GM23248 (cell line): Measurements from ENCODE around the gene PTPN18. TPM values are rescaled to one million over a fixed set of nuclear protein-coding genes. Genes with fewer than 3 reads are reported as not detected.

Source experiments
- DNase-seq: peaks from one replicate; pipeline ENCODE4 v3.0.0-alpha.2; 2015
- H2AFZ ChIP-seq: fragments of 200-600 bp; sonication (generic); 2 replicates; pipeline ENCODE4 v1.6.1; 2016; ENCODE audit warnings: antibody characterized with exemption
- H3F3A ChIP-seq: fragments of 200-600 bp; sonication (generic); 2 replicates; pipeline ENCODE4 v1.6.1; 2016; ENCODE audit warnings: mild to moderate bottlenecking, antibody characterized with exemption, mixed run types; ENCODE audit not compliant: insufficient read depth
- H3K27ac ChIP-seq: fragments of 200-600 bp; sonication (generic); 2 replicates; pipeline ENCODE4 v1.5.1; 2016; ENCODE audit warnings: mild to moderate bottlenecking
- H3K27me3 ChIP-seq: fragments of 200-600 bp; sonication (generic); replicated peaks from 2 replicates; pipeline ENCODE4 v1.6.1; 2016; ENCODE audit warnings: mild to moderate bottlenecking; ENCODE audit not compliant: insufficient read depth
- H3K36me3 ChIP-seq: fragments of 200-600 bp; sonication (generic); 2 replicates; pipeline ENCODE4 v1.6.1; 2016; ENCODE audit warnings: low read depth, mild to moderate bottlenecking
- H3K4me1 ChIP-seq: fragments of 200-600 bp; sonication (generic); 2 replicates; pipeline ENCODE4 v1.6.1; 2016; ENCODE audit warnings: mild to moderate bottlenecking; ENCODE audit not compliant: insufficient read depth
- H3K4me2 ChIP-seq: fragments of 200-600 bp; sonication (generic); one replicate; pipeline ENCODE4 v1.6.1; 2016; ENCODE audit warnings: mild to moderate bottlenecking; ENCODE audit not compliant: unreplicated experiment
- H3K4me3 ChIP-seq: fragments of 200-600 bp; sonication (generic); 2 replicates; pipeline ENCODE4 v1.5.1; 2016; ENCODE audit warnings: mild to moderate bottlenecking
- H3K79me2 ChIP-seq: fragments of 200-600 bp; sonication (generic); 2 replicates; pipeline ENCODE4 v1.6.1; 2016; ENCODE audit warnings: mild to moderate bottlenecking; ENCODE audit not compliant: insufficient read depth
- H3K9ac ChIP-seq: fragments of 200-600 bp; sonication (generic); 2 replicates; pipeline ENCODE4 v1.6.1; 2016; ENCODE audit warnings: mild to moderate bottlenecking
- H3K9me2 ChIP-seq: fragments of 200-600 bp; sonication (generic); 2 replicates; pipeline ENCODE4 v1.6.1; 2016; ENCODE audit warnings: mixed run types, mild to moderate bottlenecking, moderate library complexity; ENCODE audit not compliant: insufficient read depth
- H3K9me3 ChIP-seq: fragments of 200-600 bp; sonication (generic); one replicate; pipeline ENCODE4 v1.6.1; 2017; ENCODE audit warnings: low read depth
- H4K20me1 ChIP-seq: fragments of 200-600 bp; sonication (generic); 2 replicates; pipeline ENCODE4 v1.6.0; 2016; ENCODE audit not compliant: insufficient read depth
- EZH2 ChIP-seq: fragments of 200-600 bp; sonication (generic); IDR thresholded peaks from 2 replicates; pipeline ENCODE4 v1.6.1; 2018; ENCODE audit warnings: antibody characterized with exemption, mild to moderate bottlenecking; ENCODE audit not compliant: insufficient read depth, poor library complexity, severe bottlenecking
- EZH2phosphoT487 ChIP-seq: fragments of 200-600 bp; sonication (generic); IDR thresholded peaks from 2 replicates; pipeline ENCODE4 v1.6.1; 2018; ENCODE audit warnings: antibody characterized with exemption, moderate library complexity, mild to moderate bottlenecking, low read depth; ENCODE audit not compliant: insufficient read depth
- WGBS, 2 experiments: methylation state at CpG; one replicate each; pipeline ENCODE4 v1.1.6; 2015 to 2017; ENCODE audit warnings: low lambda C conversion rate in 2 of 2, low coverage in 1 of 2; ENCODE audit errors: missing lambda C conversion rate in 2 of 2; 5-methylcytosine and 5-hydroxymethylcytosine counted together
- in situ Hi-C: fragments of 300-500 bp; cut with MboI; formaldehyde crosslinking; loops from 2 replicates; pipeline ENCODE4 v1.15.0; 2020
- polyA plus RNA-seq: library from polyadenylated mRNA; unstranded; fragments of >200 nt; fragmentation: Nextera tagmentation; extraction: Ambion mirVana; gene quantifications from 2 replicates; pipeline ENCODE4 v1.2.1, GENCODE V29; 2016
- total RNA-seq: library from RNA; depleted of rRNA; stranded (reverse); fragments of >200 nt; shearing (Covaris generic); gene quantifications from 2 replicates; pipeline ENCODE4 v1.2.3, GENCODE V29; 2014

PTPN18 gene
- total and polyA plus RNA-seq, 2 experiments from 2014 or later: 17.5 to 19.2 TPM

- no peak for DNase-seq
- Histone ChIP-seq H3K4me2 (no peak overlapping the region), H3K4me3 (no peak overlapping the region), H3K27ac (no peak overlapping the region), H4K20me1 (no peaks in the 10 kb centered on the region), H2AFZ (no peak overlapping the region), H3K27me3 (no peaks in the 10 kb centered on the region), H3K79me2 (peaks cover 60% of the 10 kb centered on the region), H3K36me3 (no peaks in the 10 kb centered on the region), H3K9ac (no peak overlapping the region), H3F3A (no peaks in the 10 kb centered on the region; the same call in 1 of the 2 replicates), H3K4me1 (peaks cover under 1% of the 10 kb centered on the region; the same call in 1 of the 2 replicates), H3K9me2 (no peaks in the 10 kb centered on the region), H3K9me3 (no peaks in the 10 kb centered on the region)
- no peak for TF ChIP-seq EZH2
- TF ChIP-seq EZH2phosphoT487: no peak
- 83 to 90% methylated on average over 4 of the region's 4 CpGs for WGBS, 2 experiments
- in situ Hi-C loops: no loop called here
Observed at GRCh38 chr2:130381619-130382018, 25.8 kb downstream of the PTPN18 start.

- no peak overlapping the region for H2AFZ ChIP-seq
- 97 to 99% methylated on average over 8 of the region's 8 CpGs for WGBS, 2 experiments
- no peak overlapping the region for H3K27ac ChIP-seq
- H3K9me2 ChIP-seq: no peaks in the 10 kb centered on the region
- no peak overlapping the region for H3K4me3 ChIP-seq
- no peaks in the 10 kb centered on the region for H3K9me3 ChIP-seq
- H3K36me3 ChIP-seq: no peaks in the 10 kb centered on the region
- no peak for DNase-seq
- no peak overlapping the region for H3K9ac ChIP-seq
- TF ChIP-seq EZH2 (no peak), EZH2phosphoT487 (no peak)
- H3K79me2 ChIP-seq: peaks cover 53% of the 10 kb centered on the region
- no peaks in the 10 kb centered on the region for H4K20me1 ChIP-seq
- in situ Hi-C loops: no loop called here
- H3K4me2 ChIP-seq: no peak overlapping the region
- H3F3A ChIP-seq: no peaks in the 10 kb centered on the region; the same call in 1 of the 2 replicates
- peaks cover 6% of the 10 kb centered on the region; the same call in 1 of the 2 replicates for H3K4me1 ChIP-seq
- no peaks in the 10 kb centered on the region for H3K27me3 ChIP-seq
Observed at GRCh38 chr2:130382313-130382917, 26.6 kb downstream of the PTPN18 start.

GRCh38 chr2:130385709-130386108 lies 29.9 kb downstream of the PTPN18 start:
- no peak for TF ChIP-seq EZH2phosphoT487
- no peak for TF ChIP-seq EZH2
- 96 to 100% methylated on average over 3 of the region's 3 CpGs for WGBS, 2 experiments
- H3K4me3 ChIP-seq: no peak overlapping the region

GRCh38 chr2:130387071-130387400 lies 31.2 kb downstream of the PTPN18 start:
- in situ Hi-C loops: no loop called here
- DNase-seq: no peak

More at GRCh38 chr2:130385709-130386108, 29.9 kb downstream of the PTPN18 start:
- peaks cover 20% of the 10 kb centered on the region for H3K79me2 ChIP-seq
- no peaks in the 10 kb centered on the region for H3K9me3 ChIP-seq
- no peaks in the 10 kb centered on the region for H3K27me3 ChIP-seq
- in situ Hi-C loops: no loop called here
- H3K4me1 ChIP-seq: peaks cover 6% of the 10 kb centered on the region; the same call in 1 of the 2 replicates
- DNase-seq: no peak
- no peak overlapping the region for H3K4me2 ChIP-seq
- no peak overlapping the region for H3K27ac ChIP-seq
- H3K9me2 ChIP-seq: no peaks in the 10 kb centered on the region
- H3F3A ChIP-seq: peaks cover 3% of the 10 kb centered on the region; the same call in 1 of the 2 replicates
- no peak overlapping the region for H2AFZ ChIP-seq
- no peaks in the 10 kb centered on the region for H3K36me3 ChIP-seq
- H3K9ac ChIP-seq: no peak overlapping the region
- no peaks in the 10 kb centered on the region for H4K20me1 ChIP-seq

More at GRCh38 chr2:130387071-130387400, 31.2 kb downstream of the PTPN18 start:
- H3K4me1 ChIP-seq: peaks cover 6% of the 10 kb centered on the region; the same call in 1 of the 2 replicates
- peaks cover 12% of the 10 kb centered on the region; the same call in 1 of the 2 replicates for H3K79me2 ChIP-seq
- H3K4me3 ChIP-seq: no peak overlapping the region
- H3K9me2 ChIP-seq: no peaks in the 10 kb centered on the region
- no peak overlapping the region for H2AFZ ChIP-seq
- no peak overlapping the region for H3K9ac ChIP-seq
- peaks cover 3% of the 10 kb centered on the region; the same call in 1 of the 2 replicates for H3F3A ChIP-seq
- no peak overlapping the region for H3K4me2 ChIP-seq
- 31% methylated on average over 4 of the region's 4 CpGs for WGBS, 2 experiments
- H3K27ac ChIP-seq: no peak overlapping the region
- no peaks in the 10 kb centered on the region for H3K36me3 ChIP-seq
- no peaks in the 10 kb centered on the region for H3K9me3 ChIP-seq
- TF ChIP-seq EZH2 (no peak), EZH2phosphoT487 (no peak)
- no peaks in the 10 kb centered on the region for H3K27me3 ChIP-seq
- no peaks in the 10 kb centered on the region for H4K20me1 ChIP-seq
